OCI-LY1 (cell line): Measurements from ENCODE around the gene TUT7.
"Not testable (repeated sequence)": the region's sequence is repeated elsewhere in the genome, so short reads cannot be mapped to it uniquely, and the experiment has no call there.

ENCODE experiments used
- H2AFZ ChIP-seq: fragments of 200-600 bp; sonication (generic), shearing (Covaris generic); 2 replicates; pipeline ENCODE4 v1.6.0; 2014; ENCODE audit warnings: antibody characterized with exemption, mild to moderate bottlenecking, low read length
- H3F3A ChIP-seq: fragments of 200-600 bp; sonication (generic), shearing (Covaris generic); 2 replicates; pipeline ENCODE4 v1.6.0; 2014; ENCODE audit warnings: mild to moderate bottlenecking, antibody characterized with exemption, low read length, moderate library complexity; ENCODE audit not compliant: insufficient read depth
- H3K27ac ChIP-seq: fragments of 200-600 bp; sonication (generic); 2 replicates; pipeline ENCODE4 v1.5.1; 2014; ENCODE audit warnings: low read length, mixed run types, mild to moderate bottlenecking, low read depth; ENCODE audit not compliant: poor library complexity, severe bottlenecking
- H3K27me3 ChIP-seq: fragments of 200-600 bp; sonication (generic); 2 replicates; pipeline ENCODE4 v1.6.0; 2014; ENCODE audit warnings: antibody characterized with exemption, mild to moderate bottlenecking, low read length, moderate library complexity; ENCODE audit not compliant: insufficient read depth
- H3K36me3 ChIP-seq: fragments of 200-600 bp; sonication (generic); 2 replicates; pipeline ENCODE4 v1.6.1; 2014; ENCODE audit warnings: mild to moderate bottlenecking, antibody characterized with exemption, low read length, moderate library complexity, mixed read lengths; ENCODE audit not compliant: insufficient read depth
- H3K4me1 ChIP-seq: fragments of 200-600 bp; sonication (generic); 2 replicates; pipeline ENCODE4 v1.5.1; 2014; ENCODE audit warnings: mild to moderate bottlenecking, low read length, moderate library complexity; ENCODE audit not compliant: insufficient read depth, severe bottlenecking
- H3K4me2 ChIP-seq: fragments of 200-600 bp; sonication (generic), shearing (Covaris generic); 2 replicates; pipeline ENCODE4 v1.6.1; 2014; ENCODE audit warnings: low read length
- H3K4me3 ChIP-seq: fragments of 200-600 bp; sonication (generic); 2 replicates; pipeline ENCODE4 v1.5.1; 2014; ENCODE audit warnings: low read length, low read depth, mild to moderate bottlenecking, mixed read lengths; ENCODE audit not compliant: poor library complexity, severe bottlenecking
- H3K79me2 ChIP-seq: fragments of 200-600 bp; shearing (Covaris generic); 2 replicates; pipeline ENCODE4 v1.6.1; 2016; ENCODE audit warnings: mixed run types, low read length, mixed read lengths; ENCODE audit not compliant: insufficient read depth
- H3K9ac ChIP-seq: fragments of 200-600 bp; sonication (generic), shearing (Covaris generic); 2 replicates; pipeline ENCODE4 v1.6.1; 2014; ENCODE audit warnings: mild to moderate bottlenecking, low read length, mixed read lengths
- H3K9me2 ChIP-seq: fragments of 200-600 bp; sonication (generic), shearing (Covaris generic); 2 replicates; pipeline ENCODE4 v1.6.1; 2014; ENCODE audit warnings: low read depth, mild to moderate bottlenecking, low read length, mixed read lengths
- H3K9me3 ChIP-seq: fragments of 200-600 bp; shearing (Covaris generic); 2 replicates; pipeline ENCODE4 v1.6.1; 2014; ENCODE audit warnings: low read length, mixed read lengths
- H4K20me1 ChIP-seq: fragments of 200-600 bp; sonication (generic), shearing (Covaris generic); 2 replicates; pipeline ENCODE4 v1.6.0; 2016; ENCODE audit warnings: mild to moderate bottlenecking, low read length; ENCODE audit not compliant: insufficient read depth
- CTCF ChIP-seq: fragments of 200-600 bp; sonication (generic), shearing (Covaris generic); IDR thresholded peaks from 2 replicates; pipeline ENCODE4 v1.5.1; 2017; ENCODE audit warnings: mild to moderate bottlenecking, antibody characterized with exemption, low read length, moderate library complexity, mixed read lengths
- EZH2 ChIP-seq: fragments of 200-600 bp; sonication (generic), shearing (Covaris generic); IDR thresholded peaks from 2 replicates; pipeline ENCODE4 v1.8.0; 2017; ENCODE audit warnings: borderline replicate concordance, mixed run types, mild to moderate bottlenecking, antibody characterized with exemption, low read length, moderate library complexity, mixed read lengths

The TUT7 gene

DNA sequence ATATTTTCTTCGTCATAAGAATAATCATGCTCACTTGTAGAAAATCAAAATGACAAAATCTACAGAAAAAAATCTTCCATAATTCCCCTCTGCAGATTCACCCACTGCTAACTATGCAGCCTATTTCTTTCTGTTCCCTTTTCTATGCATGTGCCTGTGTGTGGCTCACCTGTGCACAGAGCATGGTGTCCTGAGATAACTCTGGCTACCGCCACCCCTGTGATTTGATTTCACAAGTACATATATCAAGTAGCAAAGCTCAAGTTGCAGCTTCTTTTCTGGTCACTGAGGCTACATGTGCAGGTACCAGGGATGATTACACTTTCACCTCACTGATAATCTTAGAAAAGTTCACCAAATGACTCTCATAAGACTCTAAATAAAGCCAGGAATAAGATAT, 53.5 kb downstream of the TUT7 start:
- Histone ChIP-seq H3K4me3 (no peak overlapping the region), H3K79me2 (no peaks in the 10 kb centered on the region), H2AFZ (no peak overlapping the region), H3K9me2 (no peaks in the 10 kb centered on the region), H3K4me2 (no peak overlapping the region), H3K27me3 (no peaks in the 10 kb centered on the region), H3K4me1 (no peaks in the 10 kb centered on the region), H3K9me3 (no peaks in the 10 kb centered on the region), H3K36me3 (peaks cover 95% of the 10 kb centered on the region), H4K20me1 (no peaks in the 10 kb centered on the region), H3F3A (no peaks in the 10 kb centered on the region), H3K27ac (no peak overlapping the region), H3K9ac (no peak overlapping the region)
- no peak for TF ChIP-seq CTCF
- no peak for TF ChIP-seq EZH2

DNA sequence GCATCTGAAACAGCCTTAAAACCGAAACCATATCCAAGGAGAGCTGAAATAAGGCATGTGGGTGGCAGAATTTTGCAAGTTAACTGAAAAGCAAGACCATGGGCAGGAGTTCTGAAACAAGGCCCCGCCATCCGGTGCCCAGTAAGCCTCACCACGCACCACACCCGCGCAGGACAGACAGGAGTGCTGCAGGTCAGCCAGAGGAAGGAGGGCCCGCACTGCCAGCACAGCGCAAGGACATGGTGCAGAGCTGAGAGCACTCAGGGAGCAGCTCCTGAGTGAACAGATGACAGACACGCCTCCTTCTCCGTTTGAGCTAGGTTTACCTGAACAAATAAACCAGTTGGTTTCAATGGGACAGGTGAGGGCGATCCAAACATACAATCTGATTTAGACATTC, 55.3 kb downstream of the TUT7 start:
- no peak overlapping the region for H2AFZ ChIP-seq
- H3K36me3 ChIP-seq = peaks cover 79% of the 10 kb centered on the region
- H3K79me2 ChIP-seq = no peaks in the 10 kb centered on the region
- H3K4me2 ChIP-seq = no peak overlapping the region
- H3F3A ChIP-seq = no peaks in the 10 kb centered on the region
- H3K9me2 ChIP-seq = no peaks in the 10 kb centered on the region
- H4K20me1 ChIP-seq = no peaks in the 10 kb centered on the region
- no peaks in the 10 kb centered on the region for H3K27me3 ChIP-seq
- H3K9me3 ChIP-seq = no peaks in the 10 kb centered on the region
- no peak overlapping the region for H3K27ac ChIP-seq
- no peak overlapping the region for H3K4me3 ChIP-seq
- no peak overlapping the region for H3K9ac ChIP-seq
- H3K4me1 ChIP-seq = no peaks in the 10 kb centered on the region
- TF ChIP-seq CTCF (no peak), EZH2 (no peak)

DNA sequence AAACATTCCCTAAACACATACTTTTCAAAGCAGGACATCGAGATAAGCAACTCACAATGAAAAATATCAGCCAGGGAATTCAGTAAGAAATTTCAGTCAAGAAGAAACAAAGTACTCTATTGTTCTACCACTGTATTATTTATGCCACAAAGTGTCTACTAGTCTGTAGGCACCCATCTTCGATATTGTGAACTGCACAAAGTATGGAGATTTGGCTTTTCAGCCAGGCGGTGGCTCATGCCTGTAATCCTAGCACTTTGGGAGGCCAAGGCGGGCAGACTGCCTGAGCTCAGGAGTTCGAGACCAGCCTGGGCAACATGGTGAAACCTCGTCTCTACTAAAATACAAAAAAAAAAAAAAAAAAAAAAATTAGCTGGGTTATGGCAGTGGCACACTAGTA, 63.9 kb downstream of the TUT7 start:
- not testable (repeated sequence) for H3K9me3 ChIP-seq, H4K20me1 ChIP-seq, H3K4me3 ChIP-seq, H2AFZ ChIP-seq, H3K27me3 ChIP-seq, H3K4me2 ChIP-seq, H3K79me2 ChIP-seq, H3K9ac ChIP-seq, H3K9me2 ChIP-seq, H3F3A ChIP-seq, H3K27ac ChIP-seq
- Histone ChIP-seq H3K36me3 (peaks cover 20% of the 10 kb centered on the region; the same call in 1 of the 2 replicates), H3K4me1 (peaks cover 22% of the 10 kb centered on the region)

DNA sequence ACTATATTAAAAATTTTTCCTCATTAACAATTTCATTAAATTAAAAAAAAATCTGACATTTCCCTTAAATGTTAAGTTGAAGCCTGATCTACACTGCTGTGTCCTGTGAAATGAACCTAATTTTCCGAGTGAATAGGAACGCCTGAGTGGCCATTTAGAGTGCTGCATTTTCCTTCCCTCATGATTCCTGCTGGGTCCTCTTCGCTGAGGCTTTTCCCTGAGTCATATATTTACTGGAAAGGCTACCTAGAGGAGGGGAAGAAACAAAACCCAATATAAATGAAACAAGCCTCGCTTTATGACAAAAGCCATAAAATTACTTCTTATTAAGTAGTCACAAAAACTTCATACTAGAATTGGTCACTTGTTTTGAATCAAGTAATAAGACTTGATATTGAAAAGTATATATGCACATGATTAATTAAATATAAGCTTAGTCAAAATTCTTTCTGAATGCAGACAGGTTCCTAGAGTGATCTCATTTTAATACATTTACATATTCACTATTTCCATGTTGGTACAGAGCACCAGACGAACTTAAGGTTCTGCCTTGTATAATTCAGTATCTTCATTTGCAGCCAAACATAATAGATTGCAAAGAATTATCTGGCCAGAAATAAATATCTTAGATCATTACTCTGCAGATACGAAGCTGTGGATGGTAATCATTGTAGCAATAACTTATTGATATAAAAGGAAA, 65.6 kb downstream of the TUT7 start:
- TF ChIP-seq CTCF = no peak
- TF ChIP-seq EZH2 = no peak
- H3K27me3 ChIP-seq = no peaks in the 10 kb centered on the region
- H3K9ac ChIP-seq = no peak overlapping the region
- H3K9me2 ChIP-seq = no peaks in the 10 kb centered on the region
- H2AFZ ChIP-seq = no peak overlapping the region
- no peaks in the 10 kb centered on the region for H4K20me1 ChIP-seq
- no peaks in the 10 kb centered on the region for H3F3A ChIP-seq
- H3K79me2 ChIP-seq = no peaks in the 10 kb centered on the region
- peaks cover 19% of the 10 kb centered on the region; the same call in 1 of the 2 replicates for H3K36me3 ChIP-seq
- no peak overlapping the region for H3K27ac ChIP-seq
- no peaks in the 10 kb centered on the region for H3K9me3 ChIP-seq
- no peak overlapping the region for H3K4me3 ChIP-seq
- H3K4me1 ChIP-seq = peaks cover 36% of the 10 kb centered on the region
- no peak overlapping the region for H3K4me2 ChIP-seq
